ENCODE data around the gene TMED6.

GRCh38 chr16:69393898-69394849 lies 42.6 kb upstream of the TMED6 start:
- TF ChIP-seq, protein P1, sequence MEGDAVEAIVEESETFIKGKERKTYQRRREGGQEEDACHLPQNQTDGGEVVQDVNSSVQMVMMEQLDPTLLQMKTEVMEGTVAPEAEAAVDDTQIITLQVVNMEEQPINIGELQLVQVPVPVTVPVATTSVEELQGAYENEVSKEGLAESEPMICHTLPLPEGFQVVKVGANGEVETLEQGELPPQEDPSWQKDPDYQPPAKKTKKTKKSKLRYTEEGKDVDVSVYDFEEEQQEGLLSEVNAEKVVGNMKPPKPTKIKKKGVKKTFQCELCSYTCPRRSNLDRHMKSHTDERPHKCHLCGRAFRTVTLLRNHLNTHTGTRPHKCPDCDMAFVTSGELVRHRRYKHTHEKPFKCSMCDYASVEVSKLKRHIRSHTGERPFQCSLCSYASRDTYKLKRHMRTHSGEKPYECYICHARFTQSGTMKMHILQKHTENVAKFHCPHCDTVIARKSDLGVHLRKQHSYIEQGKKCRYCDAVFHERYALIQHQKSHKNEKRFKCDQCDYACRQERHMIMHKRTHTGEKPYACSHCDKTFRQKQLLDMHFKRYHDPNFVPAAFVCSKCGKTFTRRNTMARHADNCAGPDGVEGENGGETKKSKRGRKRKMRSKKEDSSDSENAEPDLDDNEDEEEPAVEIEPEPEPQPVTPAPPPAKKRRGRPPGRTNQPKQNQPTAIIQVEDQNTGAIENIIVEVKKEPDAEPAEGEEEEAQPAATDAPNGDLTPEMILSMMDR (IDR thresholded peaks at IDR 0.05), result no peak
- no peak for TF ChIP-seq EZH2 (IDR thresholded peaks at IDR 0.05)
- TF ChIP-seq EZH2phosphoT487 (IDR thresholded peaks at IDR 0.05), result no peak
